Activated naive CD8-positive, alpha-beta T cell treated with anti-CD3 and anti-CD28 coated beads, Interleukin-2, amount 10 ng/mL, durations not matched to agents 7 days and 5 days (primary cell): Measurements from ENCODE around the gene PIGK. TPM values are rescaled to one million over a fixed set of nuclear protein-coding genes. Genes with fewer than 3 reads are reported as not detected.
A peak's percentile ranks its signal among the peaks of the same experiment; 100 is the strongest.
"Not testable (repeated sequence)": the region's sequence is repeated elsewhere in the genome, so short reads cannot be mapped to it uniquely, and the experiment has no call there.

Source experiments
- ATAC-seq: fragments of 150-1000 bp; cut with Tn5 transposase; one replicate; pipeline ENCODE4 v1.10.0; 2021; ENCODE audit warnings: low read depth, moderate library complexity
- POLR2A ChIA-PET: fragments of 350-600 bp; sonication (Branson Sonifier 250); formaldehyde crosslinking; loops from one replicate; lab custom pipeline; 2021; ENCODE audit warnings: antibody characterized with exemption; lab: Charles Lee
- DNase-seq: peaks from one replicate; pipeline ENCODE4 v3.0.0; 2021
- H3K27ac Mint-ChIP-seq: one replicate; pipeline ENCODE4 v1.8.0; 2022; ENCODE audit warnings: mild to moderate bottlenecking, mixed read lengths
- H3K27me3 Mint-ChIP-seq: one replicate; pipeline ENCODE4 v1.8.0; 2022; ENCODE audit warnings: mild to moderate bottlenecking, moderate library complexity, mixed read lengths
- H3K36me3 Mint-ChIP-seq: one replicate; pipeline ENCODE4 v1.8.0; 2021; ENCODE audit warnings: mild to moderate bottlenecking, mixed read lengths
- H3K4me1 Mint-ChIP-seq: one replicate; pipeline ENCODE4 v1.8.0; 2021; ENCODE audit warnings: mixed read lengths
- H3K4me3 Mint-ChIP-seq: one replicate; pipeline ENCODE4 v1.8.0; 2022; ENCODE audit warnings: mild to moderate bottlenecking, moderate library complexity, mixed read lengths
- H3K9me3 Mint-ChIP-seq: one replicate; pipeline ENCODE4 v1.8.0; 2021; ENCODE audit warnings: mixed read lengths
- total RNA-seq, 2 experiments: library from RNA; stranded (reverse); gene quantifications; one replicate each; pipeline ENCODE4 v1.2.3, GENCODE V29; 2021

Gene PIGK
- total RNA-seq, 2 experiments from 2014 or later, result 18.5 to 19.0 TPM

- H3K9me3 Mint-ChIP-seq, result peaks cover 4% of the 10 kb centered on the region
- no peak for DNase-seq
- H3K4me3 Mint-ChIP-seq, result no peak overlapping the region
- H3K4me1 Mint-ChIP-seq, result no peaks in the 10 kb centered on the region
- no peak overlapping the region for H3K27ac Mint-ChIP-seq
- H3K27me3 Mint-ChIP-seq, result no peaks in the 10 kb centered on the region
- no peak for ATAC-seq
- POLR2A ChIA-PET, result no interaction called here
- peaks cover 5% of the 10 kb centered on the region for H3K36me3 Mint-ChIP-seq
Measured at GRCh38 chr1:77227381-77227780, 8.2 kb upstream of the PIGK start.

- Mint-ChIP-seq H3K9me3 (peaks cover 2% of the 10 kb centered on the region), H3K27ac (no peak overlapping the region), H3K4me1 (peaks cover 12% of the 10 kb centered on the region), H3K36me3 (peaks cover 15% of the 10 kb centered on the region), H3K4me3 (no peak overlapping the region), H3K27me3 (no peaks in the 10 kb centered on the region)
- DNase-seq (no peak), ATAC-seq (no peak)
- POLR2A ChIA-PET, result no interaction called here
Measured at GRCh38 chr1:77222496-77222895, 3.3 kb upstream of the PIGK start.

GRCh38 chr1:77220687-77221463 is 1.6 kb upstream of the PIGK start:
- Mint-ChIP-seq H3K4me1 (peaks cover 20% of the 10 kb centered on the region), H3K4me3 (peak overlapping the region; percentile 12), H3K9me3 (peaks cover 2% of the 10 kb centered on the region), H3K27me3 (no peaks in the 10 kb centered on the region), H3K36me3 (peaks cover 15% of the 10 kb centered on the region), H3K27ac (no peak overlapping the region)
- no peak for DNase-seq
- POLR2A ChIA-PET, result no interaction called here
- no peak for ATAC-seq

- Mint-ChIP-seq H3K4me1 (peaks cover 31% of the 10 kb centered on the region), H3K9me3 (no peaks in the 10 kb centered on the region), H3K27ac (peak overlapping the region; percentile 86), H3K27me3 (no peaks in the 10 kb centered on the region), H3K4me3 (peak overlapping the region; percentile 89), H3K36me3 (peaks cover 23% of the 10 kb centered on the region)
- DNase-seq (no peak), ATAC-seq (peak; percentile 57)
- POLR2A ChIA-PET, result no interaction called here
Measured at GRCh38 chr1:77218477-77219165, 609 bp downstream of the PIGK start.

GRCh38 chr1:77204043-77204442 is 15.2 kb downstream of the PIGK start:
- peaks cover 21% of the 10 kb centered on the region for H3K36me3 Mint-ChIP-seq
- H3K27me3 Mint-ChIP-seq, DNase-seq, H3K27ac Mint-ChIP-seq, H3K4me3 Mint-ChIP-seq, H3K4me1 Mint-ChIP-seq, ATAC-seq, H3K9me3 Mint-ChIP-seq, POLR2A ChIA-PET: not testable (repeated sequence)

GRCh38 chr1:77202751-77203150 is 16.5 kb downstream of the PIGK start:
- POLR2A ChIA-PET, result no interaction called here
- no peak overlapping the region for H3K27ac Mint-ChIP-seq
- H3K4me3 Mint-ChIP-seq, result no peak overlapping the region
- H3K27me3 Mint-ChIP-seq, result no peaks in the 10 kb centered on the region
- no peaks in the 10 kb centered on the region for H3K9me3 Mint-ChIP-seq
- H3K4me1 Mint-ChIP-seq, result no peaks in the 10 kb centered on the region
- ATAC-seq (no peak), DNase-seq (no peak)
- peaks cover 20% of the 10 kb centered on the region for H3K36me3 Mint-ChIP-seq

- DNase-seq (no peak), ATAC-seq (no peak)
- Mint-ChIP-seq H3K27me3 (no peaks in the 10 kb centered on the region), H3K4me3 (no peak overlapping the region), H3K9me3 (no peaks in the 10 kb centered on the region), H3K4me1 (no peaks in the 10 kb centered on the region), H3K27ac (no peak overlapping the region), H3K36me3 (peaks cover 23% of the 10 kb centered on the region)
- POLR2A ChIA-PET, result no interaction called here
Measured at GRCh38 chr1:77200806-77201205, 18.4 kb downstream of the PIGK start.

- no peaks in the 10 kb centered on the region for H3K9me3 Mint-ChIP-seq
- H3K4me3 Mint-ChIP-seq, result no peak overlapping the region
- DNase-seq (no peak), ATAC-seq (no peak)
- peaks cover 18% of the 10 kb centered on the region for H3K36me3 Mint-ChIP-seq
- no peaks in the 10 kb centered on the region for H3K4me1 Mint-ChIP-seq
- no peaks in the 10 kb centered on the region for H3K27me3 Mint-ChIP-seq
- POLR2A ChIA-PET, result no interaction called here
- no peak overlapping the region for H3K27ac Mint-ChIP-seq
Measured at GRCh38 chr1:77200293-77200692, 18.9 kb downstream of the PIGK start.

- Mint-ChIP-seq H3K4me1 (no peaks in the 10 kb centered on the region), H3K36me3 (peaks cover 14% of the 10 kb centered on the region), H3K27ac (no peak overlapping the region), H3K4me3 (no peak overlapping the region), H3K27me3 (no peaks in the 10 kb centered on the region), H3K9me3 (no peaks in the 10 kb centered on the region)
- ATAC-seq (no peak), DNase-seq (no peak)
- POLR2A ChIA-PET, result no interaction called here
Measured at GRCh38 chr1:77197351-77197750, 21.9 kb downstream of the PIGK start.

- POLR2A ChIA-PET, result interaction anchor here (0.5 kb wide), 1 partner anchor 1872 kb away, joined by 3 read pairs; no protein-coding TSS in a partner anchor
- ATAC-seq, result no peak
- Mint-ChIP-seq H3K27me3 (no peaks in the 10 kb centered on the region), H3K27ac (no peak overlapping the region), H3K4me1 (peaks cover 1% of the 10 kb centered on the region), H3K36me3 (peaks cover 23% of the 10 kb centered on the region), H3K9me3 (peaks cover 2% of the 10 kb centered on the region), H3K4me3 (no peak overlapping the region)
- no peak for DNase-seq
Measured at GRCh38 chr1:77193951-77194350, 25.3 kb downstream of the PIGK start.

GRCh38 chr1:77188770-77189169 is 30.5 kb downstream of the PIGK start:
- H3K27me3 Mint-ChIP-seq, result no peaks in the 10 kb centered on the region
- peaks cover 37% of the 10 kb centered on the region for H3K36me3 Mint-ChIP-seq
- POLR2A ChIA-PET, result interaction anchor here (0.6 kb wide), 1 partner anchor 250 kb away, joined by 4 read pairs; no protein-coding TSS in a partner anchor
- no peak overlapping the region for H3K27ac Mint-ChIP-seq
- no peak for ATAC-seq
- DNase-seq, result no peak
- H3K9me3 Mint-ChIP-seq, result peaks cover 10% of the 10 kb centered on the region
- H3K4me1 Mint-ChIP-seq, result peaks cover 1% of the 10 kb centered on the region
- no peak overlapping the region for H3K4me3 Mint-ChIP-seq

GRCh38 chr1:77186907-77187306 is 32.3 kb downstream of the PIGK start:
- H3K4me3 Mint-ChIP-seq, H3K27ac Mint-ChIP-seq, H3K27me3 Mint-ChIP-seq, H3K9me3 Mint-ChIP-seq, POLR2A ChIA-PET, ATAC-seq, DNase-seq, H3K4me1 Mint-ChIP-seq: not testable (repeated sequence)
- H3K36me3 Mint-ChIP-seq, result peaks cover 39% of the 10 kb centered on the region

- DNase-seq, result no peak
- Mint-ChIP-seq H3K4me3 (no peak overlapping the region), H3K36me3 (peaks cover 33% of the 10 kb centered on the region), H3K27me3 (no peaks in the 10 kb centered on the region), H3K27ac (no peak overlapping the region), H3K9me3 (peaks cover 9% of the 10 kb centered on the region), H3K4me1 (no peaks in the 10 kb centered on the region)
- ATAC-seq, result no peak
- POLR2A ChIA-PET, result no interaction called here
Measured at GRCh38 chr1:77182083-77182482, 37.1 kb downstream of the PIGK start.

- no peaks in the 10 kb centered on the region for H3K27me3 Mint-ChIP-seq
- ATAC-seq (no peak), DNase-seq (no peak)
- POLR2A ChIA-PET, result no interaction called here
- no peak overlapping the region for H3K4me3 Mint-ChIP-seq
- H3K36me3 Mint-ChIP-seq, result peaks cover 29% of the 10 kb centered on the region
- H3K9me3 Mint-ChIP-seq, result peaks cover 10% of the 10 kb centered on the region
- H3K4me1 Mint-ChIP-seq, result no peaks in the 10 kb centered on the region
- H3K27ac Mint-ChIP-seq, result no peak overlapping the region
Measured at GRCh38 chr1:77179632-77180031, 39.6 kb downstream of the PIGK start.
